Natural killer cell (primary cell): ENCODE data around the gene MGLL. TPM values are rescaled to one million over a fixed set of nuclear protein-coding genes. Genes with fewer than 3 reads are reported as not detected.

ENCODE experiments used
- ATAC-seq, 3 donors: fragments of 150-1000 bp in 2 of 3; fragments of 200-7000 bp in 1 of 3; cut with Tn5 transposase; 1 replicate in 1 of 3; 2 replicates in 2 of 3; pipeline ENCODE4 v1.10.0; 2021; ENCODE audit warnings: mild to moderate bottlenecking in 2 of 3, moderate library complexity in 2 of 3
- DNase-seq, 2 donors: peaks; one replicate each; pipeline versions ENCODE4 v3.0.0 to v3.0.0-alpha.2; 2013 to 2021; ENCODE audit warnings: mixed read lengths in 1 of 2
- H3K27ac ChIP-seq: one replicate; pipeline ENCODE4 v1.5.1; 2013; ENCODE audit warnings: mild to moderate bottlenecking, low read length
- H3K27me3 ChIP-seq: one replicate; pipeline ENCODE4 v1.6.1; 2013; ENCODE audit warnings: low read length; ENCODE audit not compliant: control insufficient read depth, insufficient read depth
- H3K36me3 ChIP-seq: one replicate; pipeline ENCODE4 v1.6.1; 2013; ENCODE audit warnings: low read length; ENCODE audit not compliant: control insufficient read depth, insufficient read depth
- H3K4me1 ChIP-seq: one replicate; pipeline ENCODE4 v1.6.1; 2013; ENCODE audit warnings: low read length; ENCODE audit not compliant: control insufficient read depth, insufficient read depth
- H3K4me3 ChIP-seq: one replicate; pipeline ENCODE4 v1.5.1; 2013; ENCODE audit warnings: low read length
- H3K9me3 ChIP-seq: one replicate; pipeline ENCODE4 v1.6.1; 2013; ENCODE audit warnings: low read length; ENCODE audit not compliant: control insufficient read depth, insufficient read depth
- H3K27ac Mint-ChIP-seq, 2 donors: one replicate each; pipeline ENCODE4 v1.8.0; 2022; ENCODE audit warnings: mild to moderate bottlenecking in 2 of 2, mixed read lengths in 2 of 2, moderate library complexity in 1 of 2
- H3K27me3 Mint-ChIP-seq, 2 donors: one replicate each; pipeline ENCODE4 v1.8.0; 2022; ENCODE audit warnings: low read depth in 2 of 2, mixed read lengths in 2 of 2
- H3K36me3 Mint-ChIP-seq: one replicate; pipeline ENCODE4 v1.8.0; 2022; ENCODE audit warnings: mixed read lengths
- H3K4me1 Mint-ChIP-seq, 2 donors: one replicate each; pipeline ENCODE4 v1.8.0; 2022; ENCODE audit warnings: mixed read lengths in 2 of 2
- H3K4me3 Mint-ChIP-seq: one replicate; pipeline ENCODE4 v1.8.0; 2022; ENCODE audit warnings: mild to moderate bottlenecking, moderate library complexity, mixed read lengths
- H3K9me3 Mint-ChIP-seq, 2 donors: one replicate each; pipeline ENCODE4 v1.8.0; 2022; ENCODE audit warnings: mixed read lengths in 2 of 2
- CTCF ChIP-seq: fragments of 200-600 bp; IDR thresholded peaks from one replicate; pipeline ENCODE4 v1.8.0; 2022; ENCODE audit warnings: antibody characterized with exemption
- WGBS: methylation state at CpG from one replicate; pipeline ENCODE4 v1.1.7; 2013; ENCODE audit warnings: missing lambda C conversion rate; ENCODE audit not compliant: insufficient coverage; 5-methylcytosine and 5-hydroxymethylcytosine counted together
- intact Hi-C: fragments of 100-400 bp; cut with micrococcal nuclease; formaldehyde crosslinking; loops from one replicate; pipeline ENCODE4 v1.14.2; 2022
- total RNA-seq, 4 donors: library from RNA; stranded (reverse); fragments of 120-200 nt in 1 of 4; gene quantifications; one replicate each; pipeline versions ENCODE4 v1.2.3 to v1.2.4, GENCODE V29; 2013 to 2022

Gene MGLL
- total RNA-seq, 3 donors from 2014 or later (not counting 1 experiment from before 2014, with no cell fraction given): 2.7 to 4.6 (median 3.0) TPM

DNA sequence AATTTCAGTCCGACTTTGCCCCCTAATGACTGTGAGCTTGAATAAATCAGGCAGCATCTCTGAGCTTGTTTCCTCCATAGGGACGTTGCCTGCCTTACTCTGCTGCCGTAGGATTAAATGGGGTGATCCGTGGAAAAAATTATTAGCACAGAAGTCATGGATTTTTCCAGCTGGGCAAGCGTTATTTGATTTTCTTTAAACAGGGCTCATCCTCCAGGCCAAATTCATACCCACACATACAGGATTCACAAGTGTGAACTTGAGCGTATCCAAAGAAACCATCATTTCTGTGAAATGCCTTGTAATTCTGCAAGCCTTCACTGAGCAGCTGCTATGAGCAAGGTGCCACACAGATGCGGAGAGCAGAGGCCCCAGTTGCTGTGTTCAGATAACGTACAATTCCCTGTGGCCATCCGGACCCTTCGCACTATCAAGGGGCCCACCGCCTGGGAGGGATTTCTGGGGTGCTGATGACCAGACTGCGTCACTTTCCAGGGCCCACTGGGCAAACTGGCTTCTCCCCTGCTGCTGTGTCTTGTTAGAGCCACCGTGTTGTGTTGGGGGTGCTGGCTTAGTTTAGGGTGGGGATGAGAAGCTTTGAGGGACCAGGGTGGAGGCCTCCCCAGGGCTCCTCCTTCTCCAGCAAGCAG lies 61.4 kb downstream of the MGLL start:
- Histone ChIP-seq H3K27me3 (no peaks in the 10 kb centered on the region), H3K4me1 (peaks cover 29% of the 10 kb centered on the region), H3K36me3 (no peaks in the 10 kb centered on the region), H3K4me3 (no peak overlapping the region), H3K27ac (no peak overlapping the region), H3K9me3 (no peaks in the 10 kb centered on the region)
- Mint-ChIP-seq H3K36me3 (no peaks in the 10 kb centered on the region), H3K4me1 (peaks cover 18% of the 10 kb centered on the region in 2 donors), H3K27ac (peak overlapping the region in 1 of 2 donors; percentile 83), H3K4me3 (no peak overlapping the region), H3K27me3 (no peaks in the 10 kb centered on the region), H3K9me3 (no peaks in the 10 kb centered on the region)
- TF ChIP-seq CTCF: no peak
- DNase-seq: no peak
- WGBS: 87% methylated on average over 13 of the region's 13 CpGs
- intact Hi-C loops: no loop called here
- ATAC-seq: no peak

DNA sequence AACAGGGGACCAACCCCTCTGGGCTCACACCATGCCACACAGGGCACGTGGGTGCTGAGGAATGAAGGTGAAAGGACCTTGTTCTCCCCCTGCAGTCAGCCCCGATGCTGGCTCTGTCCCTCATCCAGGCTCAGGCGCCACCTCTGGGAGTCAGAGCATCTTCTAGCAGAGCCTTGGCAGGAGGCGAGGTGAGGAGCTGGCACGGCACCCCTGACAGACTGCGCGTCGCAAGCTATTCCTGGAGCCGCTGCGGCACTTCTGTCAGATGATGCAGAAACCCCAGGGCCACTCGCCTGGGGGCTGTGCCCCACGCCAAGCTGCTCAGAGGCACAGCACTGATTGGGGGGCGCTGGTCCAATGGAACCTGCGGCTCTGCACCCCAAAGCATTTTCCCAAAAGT lies 62.0 kb downstream of the MGLL start:
- Mint-ChIP-seq H3K4me1 (peaks cover 18% of the 10 kb centered on the region in 2 donors), H3K4me3 (no peak overlapping the region), H3K36me3 (no peaks in the 10 kb centered on the region), H3K27me3 (no peaks in the 10 kb centered on the region), H3K27ac (no peak overlapping the region), H3K9me3 (no peaks in the 10 kb centered on the region)
- Histone ChIP-seq H3K4me1 (peaks cover 31% of the 10 kb centered on the region), H3K9me3 (no peaks in the 10 kb centered on the region), H3K27ac (no peak overlapping the region), H3K27me3 (no peaks in the 10 kb centered on the region), H3K36me3 (no peaks in the 10 kb centered on the region), H3K4me3 (no peak overlapping the region)
- TF ChIP-seq CTCF: no peak
- 94% methylated on average over 14 of the region's 14 CpGs for WGBS
- no peak for ATAC-seq
- intact Hi-C loops: no loop called here
- DNase-seq: no peak

GRCh38 chr3:127759826-127760225 lies 62.5 kb downstream of the MGLL start:
- H3K4me3 Mint-ChIP-seq: no peak overlapping the region
- H3K9me3 Mint-ChIP-seq: no peaks in the 10 kb centered on the region
- no peak for DNase-seq
- no peak overlapping the region for H3K27ac Mint-ChIP-seq
- Histone ChIP-seq H3K4me3 (no peak overlapping the region), H3K36me3 (no peaks in the 10 kb centered on the region), H3K9me3 (no peaks in the 10 kb centered on the region), H3K27me3 (no peaks in the 10 kb centered on the region), H3K4me1 (peaks cover 34% of the 10 kb centered on the region), H3K27ac (no peak overlapping the region)
- no peak for ATAC-seq
- H3K36me3 Mint-ChIP-seq: no peaks in the 10 kb centered on the region
- 71% methylated on average over 8 of the region's 8 CpGs for WGBS
- TF ChIP-seq CTCF: no peak
- intact Hi-C loops: no loop called here
- H3K4me1 Mint-ChIP-seq: peaks cover 18% of the 10 kb centered on the region in 2 donors
- H3K27me3 Mint-ChIP-seq: no peaks in the 10 kb centered on the region

DNA sequence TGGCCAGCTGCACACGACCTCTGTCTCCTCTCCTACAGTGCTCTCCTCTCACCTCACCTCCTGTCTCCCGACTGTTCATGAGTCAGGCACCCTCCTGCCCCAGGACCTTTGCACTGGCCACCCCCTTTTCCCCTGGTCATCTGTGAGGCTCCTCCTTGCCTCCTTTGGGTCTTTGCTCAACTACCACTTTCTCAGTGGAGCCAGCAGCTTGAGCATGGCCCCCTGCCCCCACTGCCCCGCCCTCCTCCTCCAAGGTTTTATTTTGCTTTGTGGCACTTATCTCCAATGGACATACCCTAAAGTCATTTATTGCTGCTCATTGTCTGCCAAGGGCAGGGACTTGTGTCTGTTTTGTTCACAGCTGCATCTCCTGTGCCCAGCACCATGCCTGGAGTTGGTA lies 64.3 kb downstream of the MGLL start:
- intact Hi-C loops: no loop called here
- H3K27ac Mint-ChIP-seq: no peak overlapping the region
- Histone ChIP-seq H3K9me3 (no peaks in the 10 kb centered on the region), H3K27me3 (no peaks in the 10 kb centered on the region), H3K27ac (no peak overlapping the region), H3K4me3 (no peak overlapping the region), H3K36me3 (no peaks in the 10 kb centered on the region), H3K4me1 (peaks cover 34% of the 10 kb centered on the region)
- ATAC-seq (no peak), DNase-seq (no peak)
- TF ChIP-seq CTCF: no peak
- H3K9me3 Mint-ChIP-seq: no peaks in the 10 kb centered on the region
- H3K27me3 Mint-ChIP-seq: no peaks in the 10 kb centered on the region
- no peaks in the 10 kb centered on the region for H3K36me3 Mint-ChIP-seq
- WGBS: 88% methylated on average over 3 of the region's 3 CpGs
- peaks cover 18 to 22% of the 10 kb centered on the region in 2 donors for H3K4me1 Mint-ChIP-seq
- H3K4me3 Mint-ChIP-seq: no peak overlapping the region
